OCI-LY7 (cell line): Measurements from ENCODE around the gene PEX7.
A peak's percentile ranks its signal among the peaks of the same experiment; 100 is the strongest.

ENCODE experiments used
- CTCF ChIP-seq: fragments of 200-600 bp; sonication (generic); conservative IDR thresholded peaks from 2 replicates; pipeline ENCODE4 v1.5.1; 2014; ENCODE audit warnings: mild to moderate bottlenecking, antibody characterized with exemption, low read length, moderate library complexity, mixed read lengths
- EZH2phosphoT487 ChIP-seq: fragments of 200-600 bp; sonication (generic); IDR thresholded peaks from 2 replicates; pipeline ENCODE4 v1.6.1; 2018; ENCODE audit warnings: low read depth, borderline replicate concordance, mild to moderate bottlenecking, mixed run types, antibody characterized with exemption, low read length, moderate library complexity, mixed read lengths

GRCh38 chr6:136792410-136793262, 29.8 kb upstream of the PEX7 start, which contains the start of gene MAP3K5:
- TF ChIP-seq CTCF (peak; percentile 83), EZH2phosphoT487 (no peak)
